ENCODE results near the gene PIK3CA.

- TF ChIP-seq, protein P1, sequence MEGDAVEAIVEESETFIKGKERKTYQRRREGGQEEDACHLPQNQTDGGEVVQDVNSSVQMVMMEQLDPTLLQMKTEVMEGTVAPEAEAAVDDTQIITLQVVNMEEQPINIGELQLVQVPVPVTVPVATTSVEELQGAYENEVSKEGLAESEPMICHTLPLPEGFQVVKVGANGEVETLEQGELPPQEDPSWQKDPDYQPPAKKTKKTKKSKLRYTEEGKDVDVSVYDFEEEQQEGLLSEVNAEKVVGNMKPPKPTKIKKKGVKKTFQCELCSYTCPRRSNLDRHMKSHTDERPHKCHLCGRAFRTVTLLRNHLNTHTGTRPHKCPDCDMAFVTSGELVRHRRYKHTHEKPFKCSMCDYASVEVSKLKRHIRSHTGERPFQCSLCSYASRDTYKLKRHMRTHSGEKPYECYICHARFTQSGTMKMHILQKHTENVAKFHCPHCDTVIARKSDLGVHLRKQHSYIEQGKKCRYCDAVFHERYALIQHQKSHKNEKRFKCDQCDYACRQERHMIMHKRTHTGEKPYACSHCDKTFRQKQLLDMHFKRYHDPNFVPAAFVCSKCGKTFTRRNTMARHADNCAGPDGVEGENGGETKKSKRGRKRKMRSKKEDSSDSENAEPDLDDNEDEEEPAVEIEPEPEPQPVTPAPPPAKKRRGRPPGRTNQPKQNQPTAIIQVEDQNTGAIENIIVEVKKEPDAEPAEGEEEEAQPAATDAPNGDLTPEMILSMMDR (conservative IDR thresholded peaks at IDR 0.05; ENCODE audit: low read depth, low read length) = peak; percentile 64
- TF ChIP-seq EZH2phosphoT487 (IDR thresholded peaks at IDR 0.05; ENCODE audit: borderline replicate concordance, low read length) = no peak
Measured at GRCh38 chr3:179272385-179272784, 124.2 kb downstream of the PIK3CA start.
